COLO668 (cell line): ENCODE results near the gene ARFGAP2.
A peak's percentile ranks its signal among the peaks of the same experiment; 100 is the strongest.

Experiments
- DNase-seq: peaks from one replicate; lab custom pipeline; 2025; ENCODE audit not compliant: unreplicated experiment; lab: John Stamatoyannopoulos, UW

Gene ARFGAP2

GRCh38 chr11:47187723-47188122, 11.0 kb upstream of the ARFGAP2 start:
- DNase-seq, result no peak

- DNase-seq, result no peak
Observed at GRCh38 chr11:47186700-47187695, 10.3 kb upstream of the ARFGAP2 start.

- DNase-seq, result peak; percentile 58
Observed at GRCh38 chr11:47186076-47186699, 9.5 kb upstream of the ARFGAP2 start, which contains the start of gene PACSIN3. Gene PACSIN3 (minus strand): TSS chr11:47186434. CDS start chr11:47182727, 3,707 bp downstream.

GRCh38 chr11:47185305-47186075, 8.8 kb upstream of the ARFGAP2 start:
- peak; percentile 40 for DNase-seq

GRCh38 chr11:47184711-47185304, 8.1 kb upstream of the ARFGAP2 start:
- no peak for DNase-seq

GRCh38 chr11:47183969-47184368, 7.3 kb upstream of the ARFGAP2 start:
- no peak for DNase-seq

GRCh38 chr11:47183031-47183856, 6.6 kb upstream of the ARFGAP2 start:
- no peak for DNase-seq

GRCh38 chr11:47182380-47182779, 5.7 kb upstream of the ARFGAP2 start:
- DNase-seq, result no peak

- DNase-seq, result no peak
Observed at GRCh38 chr11:47181271-47181670, 4.6 kb upstream of the ARFGAP2 start.

GRCh38 chr11:47180006-47180787, 3.5 kb upstream of the ARFGAP2 start:
- no peak for DNase-seq

GRCh38 chr11:47179655-47179991, 2.9 kb upstream of the ARFGAP2 start:
- peak; percentile 61 for DNase-seq

- DNase-seq, result no peak
Observed at GRCh38 chr11:47178737-47179654, 2.3 kb upstream of the ARFGAP2 start.

- no peak for DNase-seq
Observed at GRCh38 chr11:47178316-47178715, 1.6 kb upstream of the ARFGAP2 start.

- DNase-seq, result no peak
Observed at GRCh38 chr11:47177846-47178245, 1.2 kb upstream of the ARFGAP2 start.

GRCh38 chr11:47177229-47177845, 658 bp upstream of the ARFGAP2 start:
- peak; percentile 75 for DNase-seq

GRCh38 chr11:47175746-47176327, 842 bp downstream of the ARFGAP2 start:
- no peak for DNase-seq

GRCh38 chr11:47172740-47173336, 3.8 kb downstream of the ARFGAP2 start:
- DNase-seq, result no peak
